Retinal pigment epithelial cell (primary cell): ENCODE results near the gene LRIG2.
A peak's percentile ranks its signal among the peaks of the same experiment; 100 is the strongest.
"Not testable (repeated sequence)": the region's sequence is repeated elsewhere in the genome, so short reads cannot be mapped to it uniquely, and the experiment has no call there.

Experiments used
- DNase-seq: peaks from one replicate; pipeline ENCODE4 v3.0.0-alpha.2; 2010; ENCODE audit warnings: low read depth
- H3K4me3 ChIP-seq: 2 replicates; pipeline ENCODE4 v1.5.1; 2011; ENCODE audit warnings: mild to moderate bottlenecking, low read length, control low read depth, moderate library complexity
- TF ChIP-seq, protein P1 (sequence below): conservative IDR thresholded peaks from 2 replicates; pipeline ENCODE4 v1.5.1; 2011; ENCODE audit warnings: low read depth, low read length, control low read depth, inconsistent platforms

Gene LRIG2

DNA sequence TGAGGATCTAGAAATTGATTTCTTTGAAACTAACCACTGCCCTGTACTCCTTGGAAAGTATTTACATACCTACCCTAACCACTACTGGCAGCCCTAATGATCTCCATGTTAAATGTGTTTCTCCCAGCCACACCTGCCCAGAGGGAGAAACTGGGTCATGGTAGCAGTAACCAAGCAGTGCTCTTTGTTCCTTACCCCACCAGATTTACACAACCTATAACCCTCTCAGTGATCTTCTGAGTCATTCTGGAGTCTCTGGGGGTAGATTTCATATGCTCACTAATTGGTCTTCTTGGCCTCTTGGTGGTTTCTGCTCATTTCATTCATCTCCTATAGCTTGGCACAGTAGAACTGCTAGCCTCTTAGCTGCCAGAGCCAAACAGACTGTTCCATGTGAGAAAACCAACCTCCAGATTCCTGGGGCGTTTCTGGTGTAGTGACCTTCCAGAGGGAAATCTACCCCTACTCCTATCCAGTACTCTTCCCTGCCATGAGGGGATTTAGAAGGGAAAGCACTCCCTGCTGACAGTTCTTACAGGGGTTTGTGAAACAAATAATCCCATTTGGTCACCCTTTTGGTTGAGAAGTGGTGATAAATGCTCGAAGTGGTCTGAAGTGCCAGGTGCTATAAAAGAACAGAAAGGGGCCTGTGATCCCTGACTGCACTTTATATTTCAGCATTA, 36.2 kb upstream of the LRIG2 start:
- no peak for DNase-seq
- no peak overlapping the region for H3K4me3 ChIP-seq
- TF ChIP-seq, protein P1, sequence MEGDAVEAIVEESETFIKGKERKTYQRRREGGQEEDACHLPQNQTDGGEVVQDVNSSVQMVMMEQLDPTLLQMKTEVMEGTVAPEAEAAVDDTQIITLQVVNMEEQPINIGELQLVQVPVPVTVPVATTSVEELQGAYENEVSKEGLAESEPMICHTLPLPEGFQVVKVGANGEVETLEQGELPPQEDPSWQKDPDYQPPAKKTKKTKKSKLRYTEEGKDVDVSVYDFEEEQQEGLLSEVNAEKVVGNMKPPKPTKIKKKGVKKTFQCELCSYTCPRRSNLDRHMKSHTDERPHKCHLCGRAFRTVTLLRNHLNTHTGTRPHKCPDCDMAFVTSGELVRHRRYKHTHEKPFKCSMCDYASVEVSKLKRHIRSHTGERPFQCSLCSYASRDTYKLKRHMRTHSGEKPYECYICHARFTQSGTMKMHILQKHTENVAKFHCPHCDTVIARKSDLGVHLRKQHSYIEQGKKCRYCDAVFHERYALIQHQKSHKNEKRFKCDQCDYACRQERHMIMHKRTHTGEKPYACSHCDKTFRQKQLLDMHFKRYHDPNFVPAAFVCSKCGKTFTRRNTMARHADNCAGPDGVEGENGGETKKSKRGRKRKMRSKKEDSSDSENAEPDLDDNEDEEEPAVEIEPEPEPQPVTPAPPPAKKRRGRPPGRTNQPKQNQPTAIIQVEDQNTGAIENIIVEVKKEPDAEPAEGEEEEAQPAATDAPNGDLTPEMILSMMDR = no peak

DNA sequence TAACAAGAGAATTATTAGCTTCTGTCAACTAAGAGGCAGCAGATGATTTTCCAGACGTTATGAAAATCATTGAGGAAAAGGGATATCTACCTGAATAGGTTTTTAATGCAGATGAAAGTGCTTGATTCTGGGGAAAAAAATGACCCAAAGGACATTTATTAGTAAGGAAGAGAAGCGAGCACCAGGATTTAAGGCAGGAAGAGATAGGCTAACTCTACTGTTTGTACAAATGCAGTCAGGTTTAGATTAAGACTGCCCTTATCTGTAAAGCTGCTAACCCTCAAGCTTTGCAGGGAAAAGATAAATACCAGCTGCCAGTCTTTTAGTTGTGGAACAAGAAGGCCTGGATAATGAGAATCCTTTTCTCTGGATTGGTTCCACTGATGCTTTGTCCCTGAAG, 33.0 kb upstream of the LRIG2 start:
- TF ChIP-seq, protein P1 = no peak
- no peak overlapping the region for H3K4me3 ChIP-seq
- DNase-seq = no peak

DNA sequence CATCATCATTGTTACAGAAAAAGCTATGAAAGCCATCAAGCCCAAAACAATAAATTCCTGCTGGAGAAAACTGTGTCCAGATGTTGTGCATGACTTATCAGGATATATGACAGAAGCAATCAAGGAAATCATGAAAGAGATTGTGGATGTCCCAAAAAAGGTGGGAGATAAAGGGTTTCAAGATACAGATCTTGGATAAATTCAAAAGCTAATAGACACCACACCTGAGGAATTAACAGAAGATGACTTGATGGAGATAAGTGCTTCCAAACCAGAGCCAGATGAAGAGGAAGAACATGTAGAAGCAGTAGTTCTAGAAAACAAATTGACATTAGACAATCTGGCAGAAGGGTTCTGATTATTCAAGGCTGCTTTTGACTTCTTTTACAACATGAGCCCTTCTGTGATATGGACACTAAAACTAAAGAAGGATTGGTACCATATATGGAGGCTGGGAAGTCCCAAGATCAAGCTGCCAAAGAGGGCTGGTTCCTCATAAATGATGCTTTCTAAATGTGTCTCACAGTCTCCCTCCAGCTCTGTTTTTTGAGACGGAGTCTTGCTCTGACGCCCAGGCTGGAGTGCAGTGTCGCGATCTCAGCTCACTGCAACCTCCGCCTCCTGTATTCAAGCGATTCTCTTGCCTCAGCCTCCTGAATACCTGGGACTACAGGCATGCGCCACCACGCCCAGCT, 32.1 kb upstream of the LRIG2 start:
- TF ChIP-seq, protein P1 = no peak
- DNase-seq = no peak

GRCh38 chr1:113041569-113042284, 31.3 kb upstream of the LRIG2 start:
- TF ChIP-seq, protein P1 = no peak
- no peak for DNase-seq
- H3K4me3 ChIP-seq = no peak overlapping the region

More for the DNA sequence above, 32.1 kb upstream of the LRIG2 start:
- no peak overlapping the region for H3K4me3 ChIP-seq

DNA sequence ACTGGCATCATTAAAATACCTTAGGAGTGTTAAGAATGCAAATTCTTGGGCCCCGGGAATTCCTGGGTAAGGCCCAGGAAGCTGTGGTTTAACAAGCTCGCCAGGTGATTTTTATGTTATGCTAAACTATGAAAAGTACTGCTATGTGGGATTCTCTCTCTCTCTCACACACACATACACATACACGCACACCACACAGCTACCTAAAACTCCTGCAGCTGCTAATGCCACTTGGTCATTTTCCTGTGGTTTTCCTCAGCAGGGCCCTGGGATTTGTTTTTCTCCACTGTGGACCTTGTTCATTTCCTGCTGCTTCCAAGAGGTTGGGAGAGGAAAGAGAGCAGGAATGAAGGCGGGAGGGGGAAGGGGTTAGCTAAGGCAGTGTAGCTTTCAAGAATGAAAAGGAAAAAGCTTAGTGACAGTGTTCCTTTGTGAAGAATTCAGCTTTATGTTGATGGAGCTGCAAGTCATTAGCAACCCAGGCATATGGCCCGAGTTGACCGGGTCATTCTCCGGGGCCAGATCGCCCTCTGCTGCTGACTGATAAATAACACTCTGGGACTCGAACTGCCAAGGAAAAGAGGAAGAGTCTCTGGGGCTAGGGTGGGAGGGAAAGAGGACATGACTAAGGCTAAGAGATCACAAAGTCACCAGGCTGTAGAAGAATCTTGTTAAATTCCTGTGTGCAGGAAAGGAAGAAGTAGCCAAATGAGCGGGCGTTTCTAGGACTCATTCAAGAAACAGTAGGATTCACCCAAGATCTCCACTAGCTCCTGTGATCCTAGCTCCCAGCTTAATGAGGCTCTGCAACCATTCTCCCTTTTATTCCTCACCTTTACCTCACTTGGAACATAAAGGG, 30.5 kb upstream of the LRIG2 start:
- TF ChIP-seq, protein P1 = peak; percentile 58
- peak; percentile 60 for DNase-seq
- H3K4me3 ChIP-seq = no peak overlapping the region

DNA sequence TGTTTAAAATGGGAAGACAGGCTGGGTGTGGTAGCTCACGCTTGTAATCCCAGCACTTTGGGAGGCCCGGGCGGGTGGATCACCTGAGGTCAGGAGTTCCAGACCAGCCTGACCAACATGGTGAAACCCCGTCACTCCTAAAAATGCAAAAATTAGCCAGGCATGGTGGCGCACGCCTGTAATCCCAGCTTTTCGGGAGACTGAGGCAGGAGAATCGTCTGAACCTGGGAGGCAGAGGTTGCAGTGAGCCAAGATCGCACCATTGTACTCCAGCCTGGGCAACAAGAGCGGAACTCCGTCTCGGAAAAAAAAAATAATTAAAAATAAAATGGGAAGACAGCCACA, 29.9 kb upstream of the LRIG2 start:
- H3K4me3 ChIP-seq, DNase-seq: not testable (repeated sequence)

GRCh38 chr1:113046569-113046968, 26.4 kb upstream of the LRIG2 start:
- no peak overlapping the region for H3K4me3 ChIP-seq
- no peak for DNase-seq
- TF ChIP-seq, protein P1 = no peak
